Prostate gland (tissue), 2 donors: ENCODE data around the gene CTNNAL1. TPM values are rescaled to one million over a fixed set of nuclear protein-coding genes. Genes with fewer than 3 reads are reported as not detected.
"Not testable (repeated sequence)": the region's sequence is repeated elsewhere in the genome, so short reads cannot be mapped to it uniquely, and the experiment has no call there.

Experiments
- DNase-seq: peaks from one replicate; pipeline ENCODE4 v3.0.0-alpha.2; 2019; ENCODE audit warnings: low spot score
- H3K27ac ChIP-seq, 2 donors: fragments of 200-600 bp; sonication (generic); 2 replicates each; pipeline ENCODE4 v1.5.1; 2017 to 2019
- H3K27me3 ChIP-seq: fragments of 200-600 bp; sonication (generic); replicated peaks from 2 replicates; pipeline ENCODE4 v1.5.1; 2019; ENCODE audit not compliant: insufficient read depth
- H3K36me3 ChIP-seq, 2 donors: fragments of 200-600 bp; sonication (generic); 1 replicate in 1 of 2; 2 replicates in 1 of 2; pipeline versions ENCODE4 v1.5.1 to v1.8.1; 2017 to 2019
- H3K4me1 ChIP-seq: fragments of 200-600 bp; sonication (generic); replicated peaks from 2 replicates; pipeline ENCODE4 v1.5.1; 2019
- H3K4me3 ChIP-seq, 2 donors: fragments of 200-600 bp; sonication (generic); 2 replicates each; pipeline ENCODE4 v1.5.1; 2017 to 2019
- H3K9me3 ChIP-seq: fragments of 200-600 bp; sonication (generic); 2 replicates; pipeline ENCODE4 v1.5.1; 2017
- POLR2A ChIP-seq: fragments of 450-650 bp; IDR thresholded peaks from one replicate; pipeline ENCODE4 v1.6.1; 2016; ENCODE audit warnings: antibody characterized with exemption, mild to moderate bottlenecking
- POLR2AphosphoS5 ChIP-seq: sonication (generic); formaldehyde crosslinking; IDR thresholded peaks from one replicate; pipeline ENCODE4 v1.6.1; 2017; ENCODE audit warnings: antibody characterized with exemption
- WGBS: methylation state at CpG from one replicate; pipeline ENCODE4 v1.1.5; 2018; 5-methylcytosine and 5-hydroxymethylcytosine counted together
- intact Hi-C: fragments of 100-400 bp; cut with DNase I; formaldehyde crosslinking; loops from one replicate; pipeline ENCODE4 v1.14.2; 2022
- total RNA-seq, 2 donors: library from RNA; depleted of rRNA; stranded (reverse); fragments of >200 nt; gene quantifications; one replicate each; pipeline ENCODE4 v1.1.0, GENCODE V29; 2016
- TF ChIP-seq, protein P1 (sequence below), 4 experiments: fragments of 200-600 bp in 2 of 4; fragments of 450-650 bp in 2 of 4; sonication (generic) in 2 of 4; IDR thresholded peaks; 1 replicate in 3 of 4; 2 replicates in 1 of 4; pipeline ENCODE4 v1.5.1; 2016 to 2019; ENCODE audit warnings: antibody characterized with exemption in 4 of 4, mild to moderate bottlenecking in 2 of 4, moderate library complexity in 2 of 4

The CTNNAL1 gene
- total RNA-seq, 2 donors from 2014 or later: 20.2 to 74.6 TPM

DNA sequence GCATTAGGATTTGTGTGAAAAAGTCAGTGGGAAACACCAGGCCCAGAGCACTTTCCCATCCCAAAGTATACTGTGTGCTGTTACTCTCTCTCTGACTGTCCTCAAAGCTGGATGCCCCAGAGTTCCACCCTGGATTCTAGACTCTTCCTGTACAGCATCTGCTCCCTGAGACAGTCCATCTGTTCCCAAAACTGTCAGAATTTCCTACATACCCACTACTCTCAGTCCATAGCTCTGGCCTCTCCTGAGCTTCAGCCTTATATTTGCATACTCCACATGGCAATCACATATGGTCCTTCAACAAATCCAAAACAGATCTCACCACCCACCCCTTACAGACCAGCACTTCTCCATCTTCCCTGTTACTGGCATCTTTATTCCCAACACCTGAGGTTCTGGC lies 88.8 kb downstream of the CTNNAL1 start:
- Histone ChIP-seq H3K27me3 (no peaks in the 10 kb centered on the region), H3K4me1 (no peaks in the 10 kb centered on the region), H3K36me3 (peaks cover 0 to 11% of the 10 kb centered on the region in 2 donors), H3K9me3 (no peaks in the 10 kb centered on the region), H3K4me3 (no peak overlapping the region), H3K27ac (no peak overlapping the region)
- DNase-seq: no peak
- TF ChIP-seq, protein P1, sequence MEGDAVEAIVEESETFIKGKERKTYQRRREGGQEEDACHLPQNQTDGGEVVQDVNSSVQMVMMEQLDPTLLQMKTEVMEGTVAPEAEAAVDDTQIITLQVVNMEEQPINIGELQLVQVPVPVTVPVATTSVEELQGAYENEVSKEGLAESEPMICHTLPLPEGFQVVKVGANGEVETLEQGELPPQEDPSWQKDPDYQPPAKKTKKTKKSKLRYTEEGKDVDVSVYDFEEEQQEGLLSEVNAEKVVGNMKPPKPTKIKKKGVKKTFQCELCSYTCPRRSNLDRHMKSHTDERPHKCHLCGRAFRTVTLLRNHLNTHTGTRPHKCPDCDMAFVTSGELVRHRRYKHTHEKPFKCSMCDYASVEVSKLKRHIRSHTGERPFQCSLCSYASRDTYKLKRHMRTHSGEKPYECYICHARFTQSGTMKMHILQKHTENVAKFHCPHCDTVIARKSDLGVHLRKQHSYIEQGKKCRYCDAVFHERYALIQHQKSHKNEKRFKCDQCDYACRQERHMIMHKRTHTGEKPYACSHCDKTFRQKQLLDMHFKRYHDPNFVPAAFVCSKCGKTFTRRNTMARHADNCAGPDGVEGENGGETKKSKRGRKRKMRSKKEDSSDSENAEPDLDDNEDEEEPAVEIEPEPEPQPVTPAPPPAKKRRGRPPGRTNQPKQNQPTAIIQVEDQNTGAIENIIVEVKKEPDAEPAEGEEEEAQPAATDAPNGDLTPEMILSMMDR (IDR thresholded peaks at IDR 0.05): no peak
- TF ChIP-seq POLR2A (no peak), POLR2AphosphoS5 (no peak)
- intact Hi-C loops: no loop called here

DNA sequence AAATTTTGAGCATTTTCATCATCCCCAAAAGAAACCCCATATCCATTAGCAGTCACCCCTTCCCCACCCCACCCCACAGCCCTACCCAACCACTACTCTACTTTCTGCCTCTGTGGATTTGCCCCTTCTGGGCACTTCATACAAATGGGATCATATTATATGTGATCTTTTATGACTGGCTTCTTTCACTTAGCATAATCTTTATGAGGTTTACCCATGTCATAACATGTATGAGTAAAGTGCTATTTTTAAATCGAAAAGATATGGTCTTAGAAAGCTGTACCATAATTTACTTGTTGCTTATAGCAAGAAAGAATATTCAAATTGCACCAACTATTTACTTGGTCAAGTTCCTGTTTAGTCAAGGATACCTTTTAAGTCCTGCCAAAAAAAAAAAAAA lies 92.1 kb downstream of the CTNNAL1 start:
- H3K4me3 ChIP-seq: no peak overlapping the region
- WGBS: 44% methylated on average over 1 of the region's 1 CpG
- no peaks in the 10 kb centered on the region for H3K27me3 ChIP-seq
- no peaks in the 10 kb centered on the region for H3K9me3 ChIP-seq
- TF ChIP-seq POLR2AphosphoS5 (no peak), POLR2A (no peak)
- TF ChIP-seq, protein P1 (IDR thresholded peaks at IDR 0.05): no peak
- no peak overlapping the region for H3K27ac ChIP-seq
- peaks cover 0 to 9% of the 10 kb centered on the region in 2 donors for H3K36me3 ChIP-seq
- intact Hi-C loops: no loop called here
- H3K4me1 ChIP-seq: no peaks in the 10 kb centered on the region
- DNase-seq: no peak

DNA sequence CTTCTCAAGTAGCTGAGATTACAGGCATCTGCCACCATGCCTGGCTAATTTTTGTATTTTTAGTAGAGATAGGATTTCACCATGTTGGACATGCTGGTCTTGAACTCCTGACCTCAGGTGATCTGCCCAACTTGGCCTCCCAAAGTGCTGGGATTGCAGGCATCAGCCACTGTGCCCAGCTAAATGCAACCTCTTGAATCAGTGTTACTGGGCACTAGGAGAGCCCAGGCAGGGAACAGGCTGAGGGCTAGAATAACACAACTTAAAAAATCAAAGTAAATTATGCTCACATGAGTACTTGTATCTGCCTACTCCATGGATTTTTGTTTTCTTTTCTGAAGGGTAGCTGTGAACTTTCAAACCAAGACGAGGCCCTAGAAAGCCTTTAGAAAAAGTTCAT lies 92.9 kb downstream of the CTNNAL1 start:
- intact Hi-C loops, H3K36me3 ChIP-seq, H3K27ac ChIP-seq, H3K27me3 ChIP-seq, H3K9me3 ChIP-seq, DNase-seq, H3K4me1 ChIP-seq, H3K4me3 ChIP-seq: not testable (repeated sequence)
- WGBS: 89% methylated on average over 1 of the region's 1 CpG

DNA sequence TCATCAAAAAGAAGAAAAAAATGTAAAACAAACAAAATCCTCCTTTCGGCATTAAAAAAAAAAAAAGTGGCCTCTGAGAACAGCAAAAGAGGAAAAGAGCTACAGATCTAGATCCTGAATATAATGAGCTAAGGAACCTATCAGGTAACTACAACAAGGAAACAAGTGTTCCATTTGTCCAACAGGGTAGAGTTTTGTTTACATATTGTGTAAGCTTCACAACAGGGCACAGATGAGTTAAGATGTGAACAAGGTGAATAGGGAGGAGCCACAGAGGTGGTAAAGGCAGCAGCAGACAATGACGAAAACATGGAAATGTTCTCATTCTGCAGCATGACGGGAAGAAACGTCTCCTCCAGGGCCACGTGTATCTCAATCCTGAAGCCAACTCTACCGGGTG lies 93.8 kb downstream of the CTNNAL1 start:
- 88% methylated on average over 6 of the region's 6 CpGs for WGBS
- no peaks in the 10 kb centered on the region for H3K36me3 ChIP-seq
- intact Hi-C loops: no loop called here

DNA sequence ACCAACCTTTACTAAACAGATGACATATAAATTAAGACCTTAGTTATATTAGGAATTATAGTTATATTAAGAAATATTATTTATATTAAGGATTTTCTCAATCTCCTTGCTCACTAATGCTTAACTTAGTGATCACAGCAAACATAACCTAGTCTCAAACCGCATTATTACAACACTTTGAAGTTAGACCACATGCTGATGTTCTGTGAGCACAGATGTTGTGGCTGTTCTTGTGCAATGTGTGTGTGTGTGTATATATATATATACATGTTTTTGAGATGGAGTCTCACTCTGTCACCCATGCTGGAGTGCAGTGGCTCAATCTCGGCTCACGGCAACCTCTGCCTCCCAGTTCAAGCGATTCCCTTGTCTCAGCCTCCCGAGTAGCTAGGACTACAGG lies 99.9 kb downstream of the CTNNAL1 start:
- Histone ChIP-seq H3K27ac (no peak overlapping the region), H3K27me3 (no peaks in the 10 kb centered on the region), H3K4me3 (no peak overlapping the region), H3K9me3 (no peaks in the 10 kb centered on the region), H3K36me3 (no peaks in the 10 kb centered on the region), H3K4me1 (no peaks in the 10 kb centered on the region)
- TF ChIP-seq POLR2AphosphoS5: no peak
- TF ChIP-seq POLR2A: no peak
- TF ChIP-seq, protein P1 (IDR thresholded peaks at IDR 0.05): no peak
- intact Hi-C loops: no loop called here
- no peak for DNase-seq
- WGBS: 95% methylated on average over 5 of the region's 5 CpGs

More for the DNA sequence above, 93.8 kb downstream of the CTNNAL1 start:
- no peak overlapping the region for H3K4me3 ChIP-seq
- H3K4me1 ChIP-seq: no peaks in the 10 kb centered on the region
- no peak overlapping the region for H3K27ac ChIP-seq
- DNase-seq: no peak
- no peaks in the 10 kb centered on the region for H3K9me3 ChIP-seq
- no peak for TF ChIP-seq POLR2AphosphoS5
- no peak for TF ChIP-seq POLR2A
- TF ChIP-seq, protein P1 (IDR thresholded peaks at IDR 0.05): no peak
- H3K27me3 ChIP-seq: no peaks in the 10 kb centered on the region
